Measurements from ENCODE around the gene SNED1.

- no peak for TF ChIP-seq CTCF (IDR thresholded peaks at IDR 0.05; ENCODE audit: low read length)
- no peak for TF ChIP-seq EZH2 (optimal IDR thresholded peaks at IDR 0.05; ENCODE audit: low read depth, low read length)
- TF ChIP-seq EZH2phosphoT487 (IDR thresholded peaks at IDR 0.05; ENCODE audit: low read length), result no peak
These were observed 112.4 kb downstream of the SNED1 start for GRCh38 chr2:241110607-241111439.
